C4-2B (cell line): Measurements from ENCODE around the gene GIPC2.

Experiments used
- ZFX ChIP-seq: fragments of 450-650 bp; IDR thresholded peaks from 2 replicates; pipeline ENCODE4 v1.6.1; 2017
- TF ChIP-seq, protein P1 (sequence below): fragments of 450-650 bp; conservative IDR thresholded peaks from 2 replicates; pipeline ENCODE4 v1.5.1; 2017; ENCODE audit warnings: mild to moderate bottlenecking

DNA sequence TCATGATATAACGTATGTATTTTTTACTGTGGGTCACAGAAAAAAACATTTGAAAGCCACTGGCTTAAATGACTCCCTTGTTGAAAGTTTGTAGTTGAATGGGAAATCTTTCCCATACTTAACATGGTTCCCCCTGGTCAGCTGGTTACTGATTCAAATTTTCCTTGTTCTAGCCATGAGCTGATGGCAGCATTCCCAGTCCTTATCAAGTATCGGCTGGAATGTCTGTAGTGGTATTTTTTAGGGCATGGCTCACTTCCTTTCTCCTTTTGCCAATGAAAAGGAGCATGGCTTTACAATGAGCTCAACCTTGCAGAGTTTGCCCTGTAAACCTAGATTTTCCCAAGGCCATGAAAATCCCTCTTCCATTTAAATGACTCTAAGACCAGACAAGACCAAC lies 55.7 kb downstream of the GIPC2 start:
- TF ChIP-seq, protein P1, sequence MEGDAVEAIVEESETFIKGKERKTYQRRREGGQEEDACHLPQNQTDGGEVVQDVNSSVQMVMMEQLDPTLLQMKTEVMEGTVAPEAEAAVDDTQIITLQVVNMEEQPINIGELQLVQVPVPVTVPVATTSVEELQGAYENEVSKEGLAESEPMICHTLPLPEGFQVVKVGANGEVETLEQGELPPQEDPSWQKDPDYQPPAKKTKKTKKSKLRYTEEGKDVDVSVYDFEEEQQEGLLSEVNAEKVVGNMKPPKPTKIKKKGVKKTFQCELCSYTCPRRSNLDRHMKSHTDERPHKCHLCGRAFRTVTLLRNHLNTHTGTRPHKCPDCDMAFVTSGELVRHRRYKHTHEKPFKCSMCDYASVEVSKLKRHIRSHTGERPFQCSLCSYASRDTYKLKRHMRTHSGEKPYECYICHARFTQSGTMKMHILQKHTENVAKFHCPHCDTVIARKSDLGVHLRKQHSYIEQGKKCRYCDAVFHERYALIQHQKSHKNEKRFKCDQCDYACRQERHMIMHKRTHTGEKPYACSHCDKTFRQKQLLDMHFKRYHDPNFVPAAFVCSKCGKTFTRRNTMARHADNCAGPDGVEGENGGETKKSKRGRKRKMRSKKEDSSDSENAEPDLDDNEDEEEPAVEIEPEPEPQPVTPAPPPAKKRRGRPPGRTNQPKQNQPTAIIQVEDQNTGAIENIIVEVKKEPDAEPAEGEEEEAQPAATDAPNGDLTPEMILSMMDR, result no peak
- no peak for TF ChIP-seq ZFX
